GM19467 (cell line): ENCODE data around the gene KLHL22.
A peak's percentile ranks its signal among the peaks of the same experiment; 100 is the strongest.
"Not testable (repeated sequence)": the region's sequence is repeated elsewhere in the genome, so short reads cannot be mapped to it uniquely, and the experiment has no call there.

ENCODE experiments used
- ATAC-seq: cut with Tn5 transposase; IDR thresholded peaks from one replicate; pipeline ENCODE4 v1.9.1; 2021; ENCODE audit warnings: mild to moderate bottlenecking, moderate library complexity; ENCODE audit not compliant: unreplicated experiment

KLHL22 gene

GRCh38 chr22:20504293-20504922, 8.8 kb upstream of the KLHL22 start:
- ATAC-seq = not testable (repeated sequence)

- ATAC-seq = no peak
These were observed 8.2 kb upstream of the KLHL22 start for GRCh38 chr22:20503816-20504215.

GRCh38 chr22:20499769-20500168, 4.2 kb upstream of the KLHL22 start:
- no peak for ATAC-seq

- no peak for ATAC-seq
These were observed 3.3 kb upstream of the KLHL22 start for GRCh38 chr22:20498913-20499312.

GRCh38 chr22:20497426-20497825, 1.8 kb upstream of the KLHL22 start:
- no peak for ATAC-seq

- peak; percentile 72 for ATAC-seq
These were observed 476 bp upstream of the KLHL22 start for GRCh38 chr22:20495861-20496681.

GRCh38 chr22:20491346-20491745, 4.2 kb downstream of the KLHL22 start:
- ATAC-seq = no peak

GRCh38 chr22:20490941-20491307, 4.7 kb downstream of the KLHL22 start:
- no peak for ATAC-seq

GRCh38 chr22:20490183-20490940, 5.2 kb downstream of the KLHL22 start:
- ATAC-seq = no peak

GRCh38 chr22:20488946-20489345, 6.6 kb downstream of the KLHL22 start:
- no peak for ATAC-seq

GRCh38 chr22:20487715-20488114, 7.9 kb downstream of the KLHL22 start:
- no peak for ATAC-seq

- ATAC-seq = no peak
These were observed 9.4 kb downstream of the KLHL22 start for GRCh38 chr22:20486229-20486628.

- no peak for ATAC-seq
These were observed 10.5 kb downstream of the KLHL22 start for GRCh38 chr22:20484948-20485683.

GRCh38 chr22:20483771-20484170, 11.8 kb downstream of the KLHL22 start:
- ATAC-seq = no peak

- not testable (repeated sequence) for ATAC-seq
These were observed 12.5 kb downstream of the KLHL22 start for GRCh38 chr22:20483143-20483506.

- no peak for ATAC-seq
These were observed 15.9 kb downstream of the KLHL22 start for GRCh38 chr22:20479612-20480196.

GRCh38 chr22:20478059-20478458, 17.5 kb downstream of the KLHL22 start:
- not testable (repeated sequence) for ATAC-seq

GRCh38 chr22:20475569-20475968, 20.0 kb downstream of the KLHL22 start:
- ATAC-seq = not testable (repeated sequence)

- ATAC-seq = no peak
These were observed 20.5 kb downstream of the KLHL22 start for GRCh38 chr22:20475115-20475436.

GRCh38 chr22:20472629-20473442, 22.8 kb downstream of the KLHL22 start:
- no peak for ATAC-seq
